HepG2 (cell line): Measurements from ENCODE around the gene CITED2. TPM values are rescaled to one million over a fixed set of nuclear protein-coding genes. Genes with fewer than 3 reads are reported as not detected.

Experiments used
- ATAC-seq: fragments of 200-7000 bp; cut with Tn5 transposase; 3 replicates; pipeline ENCODE4 v1.9.1; 2020; ENCODE audit warnings: mild to moderate bottlenecking, moderate library complexity
- BruUV-seq: library from RNA; stranded (reverse); fragments of 400-500 nt; replicated peaks from 2 replicates; lab custom pipeline; 2021; lab: Mats Ljungman, UMichigan
- CTCF ChIA-PET: fragments of 300-600 bp; formaldehyde crosslinking; extraction: SDS; loops from one replicate; lab custom pipeline; 2021; ENCODE audit warnings: low total read pairs, inconsistent platforms, low intra/inter-chr PET ratio; lab: Yijun Ruan, JAX
- POLR2A ChIA-PET: fragments of 350-600 bp; sonication (Branson Sonifier 250); formaldehyde crosslinking; loops from one replicate; lab custom pipeline; 2020; ENCODE audit warnings: antibody characterized with exemption, inconsistent platforms; lab: Yijun Ruan, JAX
- DNase-seq: peaks from one replicate; pipeline ENCODE4 v3.0.0-alpha.2; 2015; ENCODE audit warnings: low spot score
- FAIRE-seq: peaks from 3 replicates; lab custom pipeline; 2011; peaks lifted over from hg19 to GRCh38; lab: Jason Lieb, UNC
- H2AFZ ChIP-seq: one replicate; pipeline ENCODE4 v1.6.1; 2011; ENCODE audit warnings: low read length, inconsistent platforms
- H3K27ac ChIP-seq: fragments of 300-600 bp; 3 replicates; pipeline ENCODE4 v1.8.0; 2011; ENCODE audit warnings: mixed run types, mild to moderate bottlenecking, mixed read lengths, low read length, inconsistent platforms; ENCODE audit not compliant: insufficient read depth; ENCODE audit errors: extremely low read length
- H3K27me3 ChIP-seq, 2 experiments: fragments of 200-600 bp in 1 of 2; 2 replicates in 1 of 2; 3 replicates in 1 of 2; pipeline versions ENCODE4 v1.6.0 to v1.8.0; 2011; ENCODE audit warnings: low read length in 2 of 2, mild to moderate bottlenecking in 2 of 2, moderate library complexity in 2 of 2, inconsistent platforms in 1 of 2; ENCODE audit not compliant: insufficient read depth in 2 of 2, control insufficient read depth in 1 of 2
- H3K36me3 ChIP-seq, 2 experiments: fragments of 200-600 bp in 1 of 2; replicated peaks in 1 of 2; 2 replicates in 1 of 2; 3 replicates in 1 of 2; pipeline versions ENCODE4 v1.5.1 to v1.8.0; 2011; ENCODE audit warnings: low read length in 2 of 2, inconsistent platforms in 1 of 2; ENCODE audit not compliant: insufficient read depth in 2 of 2, control insufficient read depth in 1 of 2
- H3K4me1 ChIP-seq: 2 replicates; pipeline ENCODE4 v1.5.1; 2012; ENCODE audit warnings: low read length, inconsistent platforms; ENCODE audit not compliant: insufficient read depth
- H3K4me2 ChIP-seq: 2 replicates; pipeline ENCODE4 v1.6.0; 2011; ENCODE audit warnings: low read depth, low read length, inconsistent platforms
- H3K4me3 ChIP-seq, 3 experiments: fragments of 200-600 bp in 1 of 3; sonication (generic), shearing (Covaris generic) in 1 of 3; replicated peaks in 1 of 3; 2 replicates each; pipeline ENCODE4 v1.5.1; 2011 to 2016; ENCODE audit warnings: low read length in 3 of 3, inconsistent platforms in 2 of 3, low read depth in 2 of 3, mild to moderate bottlenecking in 2 of 3, control low read depth in 1 of 3, mixed read lengths in 1 of 3; ENCODE audit not compliant: insufficient read depth in 1 of 3
- H3K79me2 ChIP-seq: one replicate; pipeline ENCODE4 v1.6.1; 2011; ENCODE audit warnings: low read length, inconsistent platforms; ENCODE audit not compliant: insufficient read depth
- H3K9ac ChIP-seq: 2 replicates; pipeline ENCODE4 v1.6.0; 2011; ENCODE audit warnings: mild to moderate bottlenecking, low read depth, low read length, inconsistent platforms; ENCODE audit not compliant: insufficient read depth
- H3K9me3 ChIP-seq: 2 replicates; pipeline ENCODE4 v1.5.1; 2012; ENCODE audit warnings: mild to moderate bottlenecking, low read length
- H4K20me1 ChIP-seq: 2 replicates; pipeline ENCODE4 v1.6.0; 2011; ENCODE audit warnings: inconsistent platforms, mild to moderate bottlenecking, low read length, moderate library complexity; ENCODE audit not compliant: insufficient read depth
- MAFF ChIP-seq: IDR thresholded peaks from 2 replicates; pipeline ENCODE4 v1.6.1; 2011; ENCODE audit warnings: low read depth, low read length, improper control_type of control experiment
- MAFG ChIP-seq: sonication (generic); formaldehyde crosslinking; IDR thresholded peaks from 2 replicates; pipeline ENCODE4 v1.5.1; 2020; ENCODE audit warnings: mild to moderate bottlenecking, missing genetic modification reagents
- MAFK ChIP-seq, 2 experiments: IDR thresholded peaks in 1 of 2; conservative IDR thresholded peaks in 1 of 2; 2 replicates each; pipeline ENCODE4 v1.6.1; 2011; ENCODE audit warnings: improper control_type of control experiment in 2 of 2, low read length in 2 of 2
- THAP11 ChIP-seq: IDR thresholded peaks from 2 replicates; pipeline ENCODE4 v1.6.1; 2016; ENCODE audit warnings: missing biosample characterization, missing genetic modification reagents
- WGBS: methylation state at CpG from one replicate; pipeline ENCODE4 v1.1.6; 2017; ENCODE audit warnings: low lambda C conversion rate; 5-methylcytosine and 5-hydroxymethylcytosine counted together
- in situ Hi-C: cut with HindIII; loops from 2 replicates; pipeline ENCODE4 v1.10.0; 2017; ENCODE audit warnings: low pct_unique_long_range_greater_than_20kb; ENCODE audit not compliant: extremely low pct_ligation_motif_present
- intact Hi-C: fragments of 100-400 bp; cut with micrococcal nuclease; formaldehyde crosslinking; loops from one replicate; pipeline ENCODE4 v1.10.0; 2022; ENCODE audit not compliant: unreplicated experiment
- polyA plus RNA-seq, 8 experiments: library from polyadenylated mRNA; depleted of rRNA in 3 of 8; stranded (reverse) in 7 of 8; unstranded in 1 of 8; fragments of >200 nt; fragmentation: Illumina TruSeq in 4 of 8; extraction: Trizol in 4 of 8; gene quantifications; 2 replicates each; pipeline versions ENCODE4 v1.2.1 to v1.2.3, GENCODE V29; 2011 to 2016; ENCODE audit warnings: low read depth in 4 of 8, missing spikeins in 1 of 8, mixed read lengths in 1 of 8; ENCODE audit not compliant: insufficient read depth in 1 of 8
- total RNA-seq, 5 experiments: library from RNA; depleted of rRNA; stranded (reverse); fragments of >200 nt; fragmentation: Illumina TruSeq; extraction: Trizol; gene quantifications; 2 replicates each; pipeline ENCODE4 v1.2.3, GENCODE V29; 2016; ENCODE audit warnings: low read depth in 1 of 5
- TF ChIP-seq, protein P1 (sequence below): sonication (generic); formaldehyde crosslinking; IDR thresholded peaks from 2 replicates; pipeline ENCODE4 v1.4.0; 2020; ENCODE audit warnings: low read depth, missing genetic modification reagents

CITED2 gene
- total and polyA plus RNA-seq, 2 of the 13 experiments (the other 11 are each of a cell fraction or from before 2014, with no cell fraction given), result 17.6 to 57.2 TPM

- Histone ChIP-seq H3K27me3 (peaks cover 0 to 2% of the 10 kb centered on the region in 2 experiments; a peak in 1 of 5 replicates), H3K4me2 (no peak overlapping the region), H3K9ac (no peak overlapping the region), H3K27ac (no peak overlapping the region), H3K9me3 (no peaks in the 10 kb centered on the region), H3K79me2 (no peaks in the 10 kb centered on the region), H2AFZ (no peak overlapping the region), H3K4me1 (no peaks in the 10 kb centered on the region), H4K20me1 (no peaks in the 10 kb centered on the region), H3K4me3 (no peak overlapping the region), H3K36me3 (no peaks in the 10 kb centered on the region)
- ATAC-seq (no peak), DNase-seq (no peak), FAIRE-seq (no peak)
- in situ Hi-C loops, result no loop called here
- POLR2A ChIA-PET, result no interaction called here
- WGBS, result 39% methylated on average over 9 of the region's 9 CpGs
- intact Hi-C loops, result no loop called here
- no TSS peak for BruUV-seq
- CTCF ChIA-PET, result no interaction called here
- no peak for TF ChIP-seq THAP11 (CRISPR knock-in tag)
Observed at GRCh38 chr6:139422105-139423036, 47.9 kb upstream of the CITED2 start.

GRCh38 chr6:139418481-139419132 is 44.2 kb upstream of the CITED2 start:
- Histone ChIP-seq H2AFZ (no peak overlapping the region), H4K20me1 (no peaks in the 10 kb centered on the region), H3K36me3 (no peaks in the 10 kb centered on the region), H3K9ac (no peak overlapping the region), H3K4me1 (no peaks in the 10 kb centered on the region), H3K79me2 (no peaks in the 10 kb centered on the region), H3K4me2 (no peak overlapping the region), H3K9me3 (no peaks in the 10 kb centered on the region), H3K4me3 (no peak overlapping the region), H3K27ac (no peak overlapping the region), H3K27me3 (no peaks in the 10 kb centered on the region)
- WGBS, result 30% methylated on average over 5 of the region's 5 CpGs
- in situ Hi-C loops (no loop called here), intact Hi-C loops (no loop called here)
- POLR2A ChIA-PET, result no interaction called here
- BruUV-seq, result no TSS peak
- FAIRE-seq (no peak), DNase-seq (no peak), ATAC-seq (no peak)
- TF ChIP-seq MAFF (peak; percentile 90), MAFK (conservative IDR thresholded peaks at IDR 0.05 in 1 of 2, IDR thresholded peaks at IDR 0.05 in 1 of 2; ENCODE audit: low read length in 2 of 2) (peak; percentile 93 to 95), MAFG (CRISPR knock-in tag) (0 out of 2 replicates have a peak, but pooled peaks have one; percentile 32)
- TF ChIP-seq, protein P1, sequence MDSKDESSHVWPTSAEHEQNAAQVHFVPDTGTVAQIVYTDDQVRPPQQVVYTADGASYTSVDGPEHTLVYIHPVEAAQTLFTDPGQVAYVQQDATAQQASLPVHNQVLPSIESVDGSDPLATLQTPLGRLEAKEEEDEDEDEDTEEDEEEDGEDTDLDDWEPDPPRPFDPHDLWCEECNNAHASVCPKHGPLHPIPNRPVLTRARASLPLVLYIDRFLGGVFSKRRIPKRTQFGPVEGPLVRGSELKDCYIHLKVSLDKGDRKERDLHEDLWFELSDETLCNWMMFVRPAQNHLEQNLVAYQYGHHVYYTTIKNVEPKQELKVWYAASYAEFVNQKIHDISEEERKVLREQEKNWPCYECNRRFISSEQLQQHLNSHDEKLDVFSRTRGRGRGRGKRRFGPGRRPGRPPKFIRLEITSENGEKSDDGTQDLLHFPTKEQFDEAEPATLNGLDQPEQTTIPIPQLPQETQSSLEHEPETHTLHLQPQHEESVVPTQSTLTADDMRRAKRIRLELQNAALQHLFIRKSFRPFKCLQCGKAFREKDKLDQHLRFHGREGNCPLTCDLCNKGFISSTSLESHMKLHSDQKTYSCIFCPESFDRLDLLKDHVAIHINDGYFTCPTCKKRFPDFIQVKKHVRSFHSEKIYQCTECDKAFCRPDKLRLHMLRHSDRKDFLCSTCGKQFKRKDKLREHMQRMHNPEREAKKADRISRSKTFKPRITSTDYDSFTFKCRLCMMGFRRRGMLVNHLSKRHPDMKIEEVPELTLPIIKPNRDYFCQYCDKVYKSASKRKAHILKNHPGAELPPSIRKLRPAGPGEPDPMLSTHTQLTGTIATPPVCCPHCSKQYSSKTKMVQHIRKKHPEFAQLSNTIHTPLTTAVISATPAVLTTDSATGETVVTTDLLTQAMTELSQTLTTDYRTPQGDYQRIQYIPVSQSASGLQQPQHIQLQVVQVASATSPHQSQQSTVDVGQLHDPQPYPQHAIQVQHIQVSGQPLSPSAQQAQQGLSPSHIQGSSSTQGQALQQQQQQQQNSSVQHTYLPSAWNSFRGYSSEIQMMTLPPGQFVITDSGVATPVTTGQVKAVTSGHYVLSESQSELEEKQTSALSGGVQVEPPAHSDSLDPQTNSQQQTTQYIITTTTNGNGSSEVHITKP (CRISPR knock-in tag), result no peak
- CTCF ChIA-PET, result no interaction called here
